ENCODE data around the gene C13orf46.
"Not testable (repeated sequence)": the region's sequence is repeated elsewhere in the genome, so short reads cannot be mapped to it uniquely, and the experiment has no call there.

- not testable (repeated sequence) for TF ChIP-seq REST (IDR thresholded peaks at IDR 0.05); TAF1 (conservative IDR thresholded peaks at IDR 0.05); CTCF (IDR thresholded peaks at IDR 0.05; ENCODE audit: low read depth, low read length, missing input control); JUND (IDR thresholded peaks at IDR 0.05); FOXA1 (IDR thresholded peaks at IDR 0.05); MAX (IDR thresholded peaks at IDR 0.05); ATF3 (IDR thresholded peaks at IDR 0.05); HNF4A (conservative IDR thresholded peaks at IDR 0.05); RAD21 (IDR thresholded peaks at IDR 0.05)
Measured at GRCh38 chr13:113913838-113914237, 60.0 kb downstream of the C13orf46 start.
